T-helper 17 cell (primary cell): ENCODE measurements around the gene SNX14. TPM values are rescaled to one million over a fixed set of nuclear protein-coding genes. Genes with fewer than 3 reads are reported as not detected.
"Not testable (repeated sequence)": the region's sequence is repeated elsewhere in the genome, so short reads cannot be mapped to it uniquely, and the experiment has no call there.

Experiments used
- ATAC-seq: fragments of 150-1000 bp; cut with Tn5 transposase; 2 replicates; pipeline ENCODE4 v1.10.0; 2021; ENCODE audit warnings: mild to moderate bottlenecking, moderate library complexity
- DNase-seq, 3 donors: peaks; one replicate each; pipeline versions ENCODE4 v3.0.0 to v3.0.0-alpha.2; 2020 to 2021
- H3K9me3 ChIP-seq: one replicate; pipeline ENCODE4 v1.7.0; 2013; ENCODE audit warnings: low read length, mild to moderate bottlenecking; ENCODE audit not compliant: control insufficient read depth, poor library complexity, severe bottlenecking
- H3K27ac Mint-ChIP-seq: one replicate; pipeline ENCODE4 v1.8.0; 2022; ENCODE audit warnings: mild to moderate bottlenecking, moderate library complexity, mixed read lengths
- H3K27me3 Mint-ChIP-seq: one replicate; pipeline ENCODE4 v1.8.0; 2022; ENCODE audit warnings: mixed read lengths
- H3K36me3 Mint-ChIP-seq: one replicate; pipeline ENCODE4 v1.8.0; 2022; ENCODE audit warnings: low read depth, mixed read lengths
- H3K4me1 Mint-ChIP-seq: one replicate; pipeline ENCODE4 v1.8.0; 2022; ENCODE audit warnings: mild to moderate bottlenecking, mixed read lengths
- H3K4me3 Mint-ChIP-seq: one replicate; pipeline ENCODE4 v1.8.0; 2022; ENCODE audit warnings: mild to moderate bottlenecking, moderate library complexity, mixed read lengths
- total RNA-seq, 4 donors: library from RNA in 2 of 4; stranded (reverse) in 2 of 4; gene quantifications; one replicate each; pipeline ENCODE4 v1.2.3 and lab custom pipeline; 2022 to 2026

The SNX14 gene
- total RNA-seq, 2 donors from 2014 or later, result 35.8 to 36.7 TPM

DNA sequence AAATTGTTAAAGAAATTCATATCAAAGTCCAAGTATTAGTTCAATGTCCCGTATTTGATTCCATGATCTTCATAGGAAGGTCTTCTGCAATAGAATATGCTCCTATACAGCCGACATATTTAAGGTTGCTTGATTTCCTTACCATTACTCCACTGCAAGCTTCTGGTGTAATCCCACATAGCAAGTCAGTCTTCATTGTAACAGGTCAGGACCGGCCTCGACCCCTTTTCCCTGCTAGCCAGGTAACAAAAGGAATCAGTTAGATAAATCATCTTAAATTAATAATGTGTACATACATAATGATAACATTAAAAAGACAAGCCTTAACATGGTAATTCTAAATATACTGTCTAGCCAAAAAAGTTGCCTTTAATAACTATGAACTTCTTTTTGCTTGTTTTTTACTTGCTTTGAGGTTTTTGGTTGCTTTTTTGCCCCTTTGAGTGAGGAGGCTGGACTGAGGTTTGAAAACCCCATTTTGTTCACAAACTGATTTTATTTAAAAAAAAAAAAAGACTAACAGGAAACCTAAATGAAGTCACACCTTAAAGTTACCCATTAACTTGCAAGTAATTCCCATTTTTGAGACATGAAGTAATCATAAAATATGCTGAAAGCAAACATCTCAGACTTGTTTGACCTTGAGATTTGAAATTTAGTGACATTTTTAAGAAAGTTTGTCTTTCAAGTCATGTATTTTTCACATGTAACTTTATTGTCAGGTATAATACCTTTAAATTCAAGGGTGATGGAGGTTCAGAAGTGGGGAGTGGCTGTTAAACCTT lies 19.2 kb upstream of the SNX14 start:
- Mint-ChIP-seq H3K27me3 (no peaks in the 10 kb centered on the region), H3K36me3 (peaks cover 4% of the 10 kb centered on the region), H3K4me1 (peaks cover 13% of the 10 kb centered on the region), H3K27ac (peak overlapping the region; percentile 8), H3K4me3 (no peak overlapping the region)
- no peak for DNase-seq
- no peak for ATAC-seq
- no peaks in the 10 kb centered on the region for H3K9me3 ChIP-seq

DNA sequence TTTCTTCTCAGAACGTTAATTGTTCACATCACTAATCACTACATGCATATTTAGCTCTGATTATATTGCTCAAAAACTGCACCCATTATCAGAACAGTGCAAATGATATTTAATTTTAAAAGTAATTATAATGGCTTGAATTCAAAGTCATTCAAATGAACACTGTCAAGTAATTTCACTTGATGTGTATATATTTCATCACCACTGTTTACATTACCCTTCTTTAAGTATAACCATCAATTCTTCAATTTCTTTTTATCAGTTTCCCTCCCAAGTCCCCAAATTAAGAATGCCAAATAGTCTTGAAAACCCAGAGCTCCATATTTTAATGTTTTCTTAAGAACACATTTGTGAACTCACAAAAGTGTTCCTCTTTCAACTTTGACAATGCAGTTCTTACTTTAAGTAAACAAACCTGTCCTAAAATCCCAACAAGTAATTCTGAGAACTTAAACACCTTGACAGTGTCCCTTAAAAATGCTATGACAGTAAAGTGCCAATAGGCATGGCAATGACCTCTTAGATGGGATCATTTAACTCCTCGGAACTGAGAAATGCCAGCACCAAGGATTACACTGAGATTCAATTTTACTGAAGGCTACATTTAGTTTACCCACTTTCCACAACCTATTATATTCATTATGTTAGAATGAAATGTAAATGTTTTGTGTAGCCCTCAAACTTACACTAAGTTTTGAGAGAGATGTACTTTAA lies 16.7 kb upstream of the SNX14 start:
- Mint-ChIP-seq H3K36me3 (peaks cover 4% of the 10 kb centered on the region), H3K4me1 (peaks cover 9% of the 10 kb centered on the region), H3K4me3 (no peak overlapping the region), H3K27me3 (no peaks in the 10 kb centered on the region), H3K27ac (no peak overlapping the region)
- H3K9me3 ChIP-seq, result no peaks in the 10 kb centered on the region
- ATAC-seq, result no peak
- no peak for DNase-seq

DNA sequence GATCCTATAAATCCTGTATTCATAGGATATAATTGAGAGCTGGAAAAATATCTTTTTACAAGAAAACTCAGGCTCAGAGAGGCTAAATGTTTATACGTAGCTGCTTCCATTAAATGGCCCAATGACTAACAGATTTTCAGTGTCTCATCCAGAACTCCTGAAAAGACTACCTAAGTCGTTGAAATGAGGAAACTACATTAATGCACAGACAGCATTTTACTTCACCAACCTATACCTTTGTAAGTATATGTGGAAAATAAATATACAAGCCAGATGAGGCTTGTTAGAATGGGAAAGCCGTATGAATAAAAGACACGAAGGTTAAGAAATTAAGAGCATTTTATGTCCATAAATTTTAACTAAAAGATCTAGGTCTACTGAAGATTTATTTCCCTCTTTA lies 8.4 kb upstream of the SNX14 start:
- Mint-ChIP-seq H3K4me3 (no peak overlapping the region), H3K36me3 (no peaks in the 10 kb centered on the region), H3K27me3 (no peaks in the 10 kb centered on the region), H3K4me1 (peaks cover 7% of the 10 kb centered on the region), H3K27ac (no peak overlapping the region)
- no peak for ATAC-seq
- H3K9me3 ChIP-seq, result no peaks in the 10 kb centered on the region
- no peak for DNase-seq

DNA sequence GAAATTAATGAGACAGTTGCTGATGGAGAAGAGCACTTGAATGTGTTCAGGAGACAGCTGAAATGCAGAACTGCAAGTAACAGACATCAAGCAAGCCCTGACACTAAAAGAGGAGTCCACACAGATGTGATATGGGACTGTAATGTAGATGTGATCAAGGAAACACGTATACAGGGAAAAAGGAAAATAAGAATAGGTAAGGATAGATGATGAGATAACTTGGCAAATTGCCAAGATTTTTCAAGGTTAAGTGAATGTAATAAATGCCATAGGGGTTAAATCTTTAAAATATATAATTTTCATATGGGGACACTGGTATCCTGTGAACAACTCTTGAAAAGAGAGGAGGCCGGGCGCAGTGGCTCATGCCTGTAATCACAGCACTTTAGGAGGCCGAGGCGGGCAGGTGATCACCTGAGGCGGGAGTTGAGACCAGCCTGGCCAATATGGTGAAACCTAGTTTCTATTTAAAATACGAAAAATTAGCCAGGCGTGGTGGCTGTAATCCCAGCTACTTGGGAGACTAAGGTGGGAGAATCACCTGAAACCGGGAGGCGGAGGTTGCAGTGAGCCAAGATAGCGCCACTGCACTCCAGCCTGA lies 7.2 kb upstream of the SNX14 start:
- Mint-ChIP-seq H3K27ac (peak overlapping the region; percentile 72), H3K36me3 (no peaks in the 10 kb centered on the region), H3K4me1 (peaks cover 8% of the 10 kb centered on the region), H3K27me3 (no peaks in the 10 kb centered on the region), H3K4me3 (peak overlapping the region; percentile 68)
- no peaks in the 10 kb centered on the region for H3K9me3 ChIP-seq
- ATAC-seq (no peak), DNase-seq (no peak)

DNA sequence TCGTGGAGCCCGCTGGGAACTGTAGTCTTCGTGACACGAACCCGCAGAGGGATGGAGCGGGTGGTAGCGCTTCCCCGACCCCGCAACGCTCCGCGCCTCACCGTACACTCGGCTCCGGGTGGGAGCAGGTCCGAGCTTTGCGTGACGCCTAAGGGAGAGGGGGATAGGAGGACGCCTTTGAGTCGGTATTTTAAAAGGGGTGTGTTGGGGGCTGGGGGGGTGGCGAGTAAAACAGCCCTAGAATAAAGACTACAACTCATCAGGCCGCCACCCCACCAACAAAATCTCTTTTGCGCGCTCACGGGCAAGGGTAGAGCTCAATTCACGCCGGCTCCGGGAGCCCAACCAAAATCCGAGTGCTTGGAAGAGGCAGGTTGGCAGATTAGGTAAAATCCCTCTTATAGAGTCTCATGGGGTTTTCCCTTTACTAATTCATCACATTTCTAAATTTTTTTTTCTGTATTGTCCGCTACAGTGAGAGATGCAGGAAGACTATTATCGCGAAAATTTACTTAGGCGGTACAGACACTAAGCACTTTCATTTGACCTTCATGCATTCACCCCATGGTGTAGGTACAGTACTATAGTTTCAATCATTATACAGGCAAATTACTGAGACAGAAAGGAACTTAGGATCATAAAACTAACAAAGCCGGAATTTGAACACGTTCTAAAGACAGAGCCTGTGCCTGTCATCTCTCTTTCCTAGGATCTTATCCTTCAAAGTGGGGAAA lies 706 bp upstream of the SNX14 start:
- ATAC-seq (peak; percentile 57), DNase-seq (peak; percentile 27 to 41 (median 32))
- peak overlapping the region; percentile 93 for H3K27ac Mint-ChIP-seq
- H3K9me3 ChIP-seq, result no peaks in the 10 kb centered on the region
- H3K4me3 Mint-ChIP-seq, result peak overlapping the region; percentile 95
- H3K4me1 Mint-ChIP-seq, result peaks cover 37% of the 10 kb centered on the region
- no peaks in the 10 kb centered on the region for H3K27me3 Mint-ChIP-seq
- peaks cover 4% of the 10 kb centered on the region for H3K36me3 Mint-ChIP-seq

DNA sequence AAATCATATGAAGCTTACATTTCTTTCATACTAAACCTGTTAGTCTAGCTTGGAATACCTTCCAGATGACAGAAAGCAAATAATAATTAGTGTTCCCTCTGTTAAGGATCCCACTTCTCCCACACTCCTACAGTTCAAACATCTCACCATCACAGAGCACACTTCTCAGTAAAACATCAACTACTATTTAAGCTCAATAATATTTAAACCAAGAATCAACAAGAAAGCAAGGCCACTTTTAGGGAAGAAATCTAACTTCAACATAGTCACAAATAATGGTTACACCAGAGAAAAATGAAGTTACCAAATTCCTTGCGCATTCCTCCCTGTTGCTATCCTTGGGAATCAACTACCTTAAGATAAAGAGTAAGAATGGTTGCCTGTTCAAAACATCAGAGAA lies 1.6 kb downstream of the SNX14 start:
- peaks cover 42% of the 10 kb centered on the region for H3K4me1 Mint-ChIP-seq

DNA sequence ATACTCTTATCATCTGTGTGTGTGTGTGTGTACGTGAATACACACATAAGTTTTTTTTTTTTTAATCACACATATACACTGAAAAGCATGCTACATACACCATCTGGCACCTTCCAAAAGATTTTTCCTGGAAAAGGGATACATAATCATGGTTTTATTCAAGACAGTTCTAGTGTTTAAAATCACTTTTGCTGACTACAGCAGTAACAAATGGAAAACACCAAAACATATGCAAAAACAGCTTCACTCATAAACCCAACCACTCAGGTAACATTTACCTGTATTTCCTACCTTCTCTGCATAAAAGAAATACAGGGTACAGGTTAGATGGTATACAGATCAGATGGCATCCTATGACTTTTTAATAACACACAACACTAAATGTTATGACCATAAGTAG lies 2.5 kb downstream of the SNX14 start:
- Mint-ChIP-seq H3K27me3 (no peaks in the 10 kb centered on the region), H3K4me1 (peaks cover 44% of the 10 kb centered on the region), H3K36me3 (peaks cover 4% of the 10 kb centered on the region), H3K4me3 (no peak overlapping the region), H3K27ac (no peak overlapping the region)
- no peak for DNase-seq
- ATAC-seq, result no peak
- H3K9me3 ChIP-seq, result no peaks in the 10 kb centered on the region

More for the DNA sequence above, 1.6 kb downstream of the SNX14 start:
- DNase-seq (no peak), ATAC-seq (no peak)
- Mint-ChIP-seq H3K36me3 (peaks cover 4% of the 10 kb centered on the region), H3K27ac (peak overlapping the region; percentile 93), H3K27me3 (no peaks in the 10 kb centered on the region), H3K4me3 (peak overlapping the region; percentile 95)
- no peaks in the 10 kb centered on the region for H3K9me3 ChIP-seq

DNA sequence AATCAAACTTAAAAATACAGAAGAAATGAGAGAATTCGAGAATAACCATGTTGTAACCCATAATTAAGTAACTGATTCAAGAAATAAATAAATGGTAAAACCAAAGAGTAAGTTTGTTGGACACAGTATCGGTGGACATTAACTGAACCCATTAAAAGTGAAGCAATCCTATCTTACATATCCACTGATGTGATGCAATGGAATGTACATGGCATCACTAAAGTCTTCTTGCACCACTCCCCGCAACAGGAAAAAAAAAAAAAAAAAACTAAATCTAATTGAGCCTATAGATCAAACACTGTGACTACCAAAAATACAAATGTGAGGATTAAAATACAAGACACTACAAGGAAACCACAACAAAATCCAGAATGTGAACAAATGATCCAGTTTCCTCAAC lies 7.9 kb downstream of the SNX14 start:
- Mint-ChIP-seq H3K4me1 (peaks cover 24% of the 10 kb centered on the region), H3K27ac (no peak overlapping the region), H3K4me3 (no peak overlapping the region), H3K27me3 (no peaks in the 10 kb centered on the region), H3K36me3 (peaks cover 5% of the 10 kb centered on the region)
- no peak for DNase-seq
- no peaks in the 10 kb centered on the region for H3K9me3 ChIP-seq
- ATAC-seq, result no peak

DNA sequence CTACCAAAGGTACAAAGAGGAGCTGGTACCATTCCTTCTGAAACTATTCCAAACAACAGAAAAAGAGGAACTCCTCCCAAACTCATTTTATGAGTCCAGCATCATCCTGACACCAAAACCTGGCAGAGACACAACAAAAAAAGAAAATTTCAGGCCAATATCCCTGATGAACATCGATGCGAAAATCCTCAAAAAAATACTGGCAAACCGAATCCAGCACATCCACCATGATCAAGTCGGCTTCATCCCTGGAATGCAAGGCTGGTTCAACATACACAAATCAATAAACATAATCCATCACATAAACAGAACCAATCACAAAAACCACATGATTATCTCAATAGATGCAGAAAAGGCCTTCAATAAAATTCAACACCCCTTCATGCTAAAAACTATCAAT lies 10.8 kb downstream of the SNX14 start:
- H3K27me3 Mint-ChIP-seq, DNase-seq, H3K4me3 Mint-ChIP-seq, H3K27ac Mint-ChIP-seq, H3K36me3 Mint-ChIP-seq, H3K9me3 ChIP-seq, ATAC-seq: not testable (repeated sequence)
- H3K4me1 Mint-ChIP-seq, result peaks cover 16% of the 10 kb centered on the region

DNA sequence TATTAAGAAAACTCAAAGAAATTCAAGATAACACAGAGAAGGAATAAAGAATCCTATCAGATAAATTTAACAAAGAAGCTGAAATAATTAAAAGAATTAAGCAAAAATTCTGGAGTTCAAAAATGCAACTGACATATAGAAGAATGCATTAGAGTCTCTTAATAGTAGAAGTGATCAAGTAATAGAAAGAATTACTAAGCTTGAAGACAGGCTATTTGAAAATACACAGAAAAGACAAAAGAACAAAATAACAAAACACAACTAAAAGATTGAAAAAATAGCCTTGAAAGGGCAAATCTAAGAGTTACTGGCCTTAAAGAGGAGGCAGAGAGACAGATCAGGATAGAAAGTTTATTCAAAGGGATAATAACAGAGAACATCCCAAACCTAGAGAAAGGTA lies 12.1 kb downstream of the SNX14 start:
- H3K27me3 Mint-ChIP-seq, result no peaks in the 10 kb centered on the region
- no peaks in the 10 kb centered on the region for H3K9me3 ChIP-seq
- DNase-seq (no peak), ATAC-seq (no peak)
- H3K27ac Mint-ChIP-seq, result no peak overlapping the region
- H3K4me1 Mint-ChIP-seq, result peaks cover 13% of the 10 kb centered on the region
- H3K36me3 Mint-ChIP-seq, result peaks cover 2% of the 10 kb centered on the region
- H3K4me3 Mint-ChIP-seq, result no peak overlapping the region

DNA sequence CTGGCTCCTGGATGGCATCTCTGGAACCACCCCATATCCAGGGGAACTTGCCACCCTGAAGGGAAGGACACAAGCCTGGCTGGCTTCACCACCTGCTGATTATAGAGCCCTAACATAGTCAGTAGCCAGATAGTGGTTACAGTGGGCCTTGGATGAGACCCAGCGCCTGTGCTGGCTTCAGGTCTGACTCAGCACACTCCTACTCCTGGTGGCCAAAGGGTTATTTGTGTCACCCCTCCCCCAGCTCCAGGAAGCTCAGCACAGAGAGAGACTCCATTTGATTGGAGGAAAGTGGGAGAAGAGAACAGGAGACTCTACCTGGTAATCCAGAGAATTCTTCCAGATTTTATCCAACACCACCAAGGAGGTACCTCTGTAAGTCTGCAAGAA lies 12.8 kb downstream of the SNX14 start:
- Mint-ChIP-seq H3K36me3 (peaks cover 2% of the 10 kb centered on the region), H3K4me1 (peaks cover 13% of the 10 kb centered on the region), H3K4me3 (no peak overlapping the region), H3K27me3 (no peaks in the 10 kb centered on the region), H3K27ac (no peak overlapping the region)
- ATAC-seq (no peak), DNase-seq (no peak)
- H3K9me3 ChIP-seq, result no peaks in the 10 kb centered on the region

DNA sequence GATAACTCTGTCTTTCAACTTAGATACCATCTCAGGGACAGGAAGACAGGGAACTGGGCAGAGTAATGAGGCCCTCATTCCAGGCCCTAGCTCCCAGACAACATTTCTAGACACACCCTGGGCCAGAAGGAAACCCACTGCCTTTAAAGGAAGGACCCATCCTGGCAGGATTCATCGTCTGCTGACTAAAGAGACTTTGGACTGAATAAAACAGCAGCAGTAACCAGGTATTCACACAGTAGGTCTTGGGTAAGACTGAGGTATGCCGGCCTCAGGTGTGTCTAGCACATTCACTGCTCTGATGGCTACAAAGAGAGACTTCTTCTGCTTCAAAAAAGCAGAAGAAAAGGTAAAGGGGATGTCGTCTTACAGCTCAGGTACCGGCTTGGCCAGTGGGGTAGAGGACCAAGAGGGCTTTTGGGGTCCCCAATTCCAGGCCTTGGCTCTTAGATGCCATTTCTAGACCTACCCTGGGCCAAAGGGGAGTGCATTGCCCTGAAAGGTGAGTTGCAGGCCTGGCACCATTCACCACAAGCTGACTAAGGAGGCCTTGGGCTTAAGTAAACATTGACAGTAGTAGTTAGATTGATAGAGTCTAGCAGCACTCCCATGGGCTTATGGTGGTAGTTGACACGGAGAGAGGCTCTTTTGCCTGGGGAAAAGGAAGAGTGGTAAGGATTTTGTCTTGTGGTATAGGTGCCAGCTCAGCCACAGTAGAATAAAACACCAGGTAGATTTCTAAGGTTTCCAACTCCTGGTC lies 13.4 kb downstream of the SNX14 start:
- no peak overlapping the region for H3K4me3 Mint-ChIP-seq
- no peak overlapping the region for H3K27ac Mint-ChIP-seq
- ATAC-seq (no peak), DNase-seq (no peak)
- H3K4me1 Mint-ChIP-seq, result peaks cover 17% of the 10 kb centered on the region
- H3K27me3 Mint-ChIP-seq, result no peaks in the 10 kb centered on the region
- no peaks in the 10 kb centered on the region for H3K9me3 ChIP-seq
- H3K36me3 Mint-ChIP-seq, result peaks cover 2% of the 10 kb centered on the region
